ENCODE measurements around the gene SORBS2. TPM values are rescaled to one million over a fixed set of nuclear protein-coding genes. Genes with fewer than 3 reads are reported as not detected.

Gene SORBS2
- total and polyA plus RNA-seq, 2 donors (not counting 1 experiment from before 2014, with no cell fraction given): 0.25 to 0.89 TPM

DNA sequence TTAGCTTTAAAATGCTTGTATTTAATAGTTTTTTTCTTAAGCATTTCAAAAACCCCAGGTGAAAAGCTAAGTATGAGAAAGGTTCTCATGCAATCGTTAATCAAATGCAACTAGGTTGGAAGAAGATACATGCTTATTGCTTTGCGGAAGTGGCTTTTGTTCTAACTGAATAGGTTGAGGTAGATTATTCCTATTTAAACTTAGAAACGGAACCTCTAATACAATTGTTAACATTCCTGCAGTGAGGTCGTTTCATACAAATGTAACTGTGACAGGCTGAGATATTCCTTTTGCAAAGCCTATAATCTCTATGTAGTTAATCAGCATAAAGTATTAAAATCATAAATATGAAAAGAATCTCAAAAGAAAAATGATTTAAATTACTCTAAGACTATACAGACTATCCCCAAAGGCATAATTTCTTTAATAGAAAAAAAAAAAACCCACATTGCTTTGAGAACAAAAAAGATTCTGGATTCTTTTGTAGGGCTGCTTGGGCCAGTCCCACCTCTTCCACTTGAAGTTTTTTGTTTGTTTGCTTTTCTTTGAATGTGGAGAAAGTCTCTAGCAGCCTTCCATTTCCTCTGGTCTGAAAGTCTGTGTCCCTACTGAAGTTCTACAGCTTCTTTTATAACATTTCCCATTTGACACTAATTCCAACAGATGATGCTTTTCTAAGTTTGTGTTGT, 25.6 kb upstream of the SORBS2 start:
- CTCF ChIA-PET: interaction anchor here (0.8 kb wide), 1 partner anchor 11 kb away, joined by 3 read pairs; no protein-coding TSS in a partner anchor
- no peak overlapping the region for H3K27ac Mint-ChIP-seq

DNA sequence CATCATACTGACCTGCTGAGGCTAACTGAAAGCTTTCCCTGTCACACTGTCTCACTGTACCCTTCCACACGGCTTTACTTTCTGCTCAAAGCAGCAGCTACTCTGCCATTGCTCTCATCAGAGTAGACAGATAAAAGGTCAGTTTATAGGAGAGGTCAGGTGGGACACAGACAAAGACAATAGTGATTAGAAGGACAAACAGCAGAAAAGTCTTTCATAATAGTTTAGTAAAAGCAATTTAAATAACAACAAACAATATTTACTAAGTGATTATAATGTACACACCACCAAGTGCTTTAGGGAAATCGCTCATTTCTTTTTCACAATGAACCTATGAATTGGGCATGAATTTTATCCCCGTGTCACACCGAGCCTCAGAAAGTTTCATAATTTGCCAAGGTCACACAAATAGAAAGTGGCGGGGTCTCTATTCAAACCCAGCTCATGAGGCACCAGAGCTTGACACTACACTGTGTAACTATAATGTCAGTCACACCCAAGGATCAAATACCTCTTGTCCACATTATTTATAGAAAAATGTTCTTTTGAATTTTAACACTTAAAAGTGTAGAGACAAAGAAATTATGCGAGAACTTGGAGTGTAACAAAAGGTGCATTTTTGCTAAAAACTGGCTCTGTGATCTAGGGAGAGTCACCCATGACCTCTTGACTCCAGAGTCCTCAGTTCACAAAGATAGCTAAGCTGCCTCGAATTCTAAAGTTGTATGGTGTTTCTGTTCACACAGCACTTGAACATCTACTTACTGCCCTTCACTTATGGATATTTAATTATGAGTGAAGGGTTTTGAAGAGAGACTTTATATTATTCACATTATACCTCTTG, 24.5 kb upstream of the SORBS2 start:
- Histone ChIP-seq H3K4me1 (ENCODE audit: control insufficient read depth in 2 of 2, insufficient read depth in 2 of 2, low read length in 2 of 2) (no peaks in the 10 kb centered on the region), H2AFZ (ENCODE audit: insufficient read depth, low read depth, low read length, poor library complexity, severe bottlenecking) (no peak overlapping the region), H3K79me2 (ENCODE audit: control insufficient read depth, insufficient read depth, low read length) (no peaks in the 10 kb centered on the region), H3K27me3 (replicated peaks in 1 of 4; ENCODE audit: control extremely low read depth in 1 of 4, control insufficient read depth in 3 of 4, insufficient read depth in 4 of 4, low read length in 3 of 4) (no peaks in the 10 kb centered on the region), H3K4me2 (replicated peaks; ENCODE audit: low read depth, low read length, poor library complexity, severe bottlenecking) (no peak overlapping the region), H3K9me3 (ENCODE audit: control extremely low read depth in 1 of 3, control insufficient read depth in 2 of 3, insufficient read depth in 1 of 3, low read length in 2 of 3) (no peaks in the 10 kb centered on the region), H3K36me3 (replicated peaks in 1 of 2; ENCODE audit: control extremely low read depth in 1 of 2, control insufficient read depth in 1 of 2, extremely low read depth in 1 of 2, insufficient read depth in 2 of 2, low read length in 1 of 2) (no peaks in the 10 kb centered on the region), H4K20me1 (ENCODE audit: control insufficient read depth, insufficient read depth, low read length, poor library complexity, severe bottlenecking) (no peaks in the 10 kb centered on the region), H3K9ac (ENCODE audit: low read length) (no peak overlapping the region), H3K27ac (ENCODE audit: low read length in 2 of 2) (no peak overlapping the region), H3K4me3 (ENCODE audit: control extremely low read depth in 1 of 5, extremely low read depth in 1 of 5, insufficient read depth in 1 of 5, low read depth in 2 of 5, low read length in 4 of 5) (no peak overlapping the region)
- no peak overlapping the region for H3K27ac Mint-ChIP-seq
- H3K27me3 Mint-ChIP-seq: peaks cover 12% of the 10 kb centered on the region
- ATAC-seq (ENCODE audit: low read depth) (no peak), DNase-seq (no peak)
- H3K9me3 Mint-ChIP-seq (ENCODE audit: insufficient read depth): no peaks in the 10 kb centered on the region
- WGBS (ENCODE audit: insufficient coverage): 86% methylated on average over 3 of the region's 7 CpGs
- no peak for TF ChIP-seq EZH2 (IDR thresholded peaks at IDR 0.05; ENCODE audit: borderline replicate concordance, insufficient read depth, low read depth, low read length, poor library complexity, severe bottlenecking)
- TF ChIP-seq, protein P1, sequence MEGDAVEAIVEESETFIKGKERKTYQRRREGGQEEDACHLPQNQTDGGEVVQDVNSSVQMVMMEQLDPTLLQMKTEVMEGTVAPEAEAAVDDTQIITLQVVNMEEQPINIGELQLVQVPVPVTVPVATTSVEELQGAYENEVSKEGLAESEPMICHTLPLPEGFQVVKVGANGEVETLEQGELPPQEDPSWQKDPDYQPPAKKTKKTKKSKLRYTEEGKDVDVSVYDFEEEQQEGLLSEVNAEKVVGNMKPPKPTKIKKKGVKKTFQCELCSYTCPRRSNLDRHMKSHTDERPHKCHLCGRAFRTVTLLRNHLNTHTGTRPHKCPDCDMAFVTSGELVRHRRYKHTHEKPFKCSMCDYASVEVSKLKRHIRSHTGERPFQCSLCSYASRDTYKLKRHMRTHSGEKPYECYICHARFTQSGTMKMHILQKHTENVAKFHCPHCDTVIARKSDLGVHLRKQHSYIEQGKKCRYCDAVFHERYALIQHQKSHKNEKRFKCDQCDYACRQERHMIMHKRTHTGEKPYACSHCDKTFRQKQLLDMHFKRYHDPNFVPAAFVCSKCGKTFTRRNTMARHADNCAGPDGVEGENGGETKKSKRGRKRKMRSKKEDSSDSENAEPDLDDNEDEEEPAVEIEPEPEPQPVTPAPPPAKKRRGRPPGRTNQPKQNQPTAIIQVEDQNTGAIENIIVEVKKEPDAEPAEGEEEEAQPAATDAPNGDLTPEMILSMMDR (IDR thresholded peaks at IDR 0.05): no peak
- ChIA-PET POLR2A (no interaction called here), CTCF (no interaction called here)
- no peaks in the 10 kb centered on the region for H3K4me1 Mint-ChIP-seq
- no peak overlapping the region for H3K4me3 Mint-ChIP-seq
- intact Hi-C loops (cut with micrococcal nuclease): no loop called here

More for the DNA sequence above, 25.6 kb upstream of the SORBS2 start:
- Mint-ChIP-seq H3K9me3 (ENCODE audit: insufficient read depth) (no peaks in the 10 kb centered on the region), H3K27me3 (peaks cover 12% of the 10 kb centered on the region), H3K4me3 (no peak overlapping the region), H3K4me1 (no peaks in the 10 kb centered on the region)
- no peaks in the 10 kb centered on the region for H3K27me3 ChIP-seq (replicated peaks in 1 of 4; ENCODE audit: control extremely low read depth in 1 of 4, control insufficient read depth in 3 of 4, insufficient read depth in 4 of 4, low read length in 3 of 4)
- no peaks in the 10 kb centered on the region for H3K4me1 ChIP-seq (ENCODE audit: control insufficient read depth in 2 of 2, insufficient read depth in 2 of 2, low read length in 2 of 2)
- H3K4me2 ChIP-seq (replicated peaks; ENCODE audit: low read depth, low read length, poor library complexity, severe bottlenecking): no peak overlapping the region
- ATAC-seq (ENCODE audit: low read depth) (no peak), DNase-seq (no peak)
- no peak overlapping the region for H3K27ac ChIP-seq (ENCODE audit: low read length in 2 of 2)
- no CpG with 5 or more reads among the region's 4 CpGs for WGBS (ENCODE audit: insufficient coverage)
- no peak overlapping the region for H3K4me3 ChIP-seq (ENCODE audit: control extremely low read depth in 1 of 5, extremely low read depth in 1 of 5, insufficient read depth in 1 of 5, low read depth in 2 of 5, low read length in 4 of 5)
- no peaks in the 10 kb centered on the region for H3K79me2 ChIP-seq (ENCODE audit: control insufficient read depth, insufficient read depth, low read length)
- no peak overlapping the region for H2AFZ ChIP-seq (ENCODE audit: insufficient read depth, low read depth, low read length, poor library complexity, severe bottlenecking)
- H4K20me1 ChIP-seq (ENCODE audit: control insufficient read depth, insufficient read depth, low read length, poor library complexity, severe bottlenecking): no peaks in the 10 kb centered on the region
- peaks cover 0 to 2% (median 0%) of the 10 kb centered on the region in 3 donors for H3K9me3 ChIP-seq (ENCODE audit: control extremely low read depth in 1 of 3, control insufficient read depth in 2 of 3, insufficient read depth in 1 of 3, low read length in 2 of 3)
- no peak for TF ChIP-seq EZH2 (IDR thresholded peaks at IDR 0.05; ENCODE audit: borderline replicate concordance, insufficient read depth, low read depth, low read length, poor library complexity, severe bottlenecking)
- intact Hi-C loops (cut with micrococcal nuclease): no loop called here
- H3K9ac ChIP-seq (ENCODE audit: low read length): no peak overlapping the region
- no peaks in the 10 kb centered on the region for H3K36me3 ChIP-seq (replicated peaks in 1 of 2; ENCODE audit: control extremely low read depth in 1 of 2, control insufficient read depth in 1 of 2, extremely low read depth in 1 of 2, insufficient read depth in 2 of 2, low read length in 1 of 2)
- POLR2A ChIA-PET: no interaction called here
